GM19372 (cell line): ENCODE data around the gene BCO1.

Experiments
- ATAC-seq: cut with Tn5 transposase; IDR thresholded peaks from one replicate; pipeline ENCODE4 v1.9.1; 2021; ENCODE audit warnings: mild to moderate bottlenecking, low read depth, moderate library complexity; ENCODE audit not compliant: unreplicated experiment

BCO1 gene

GRCh38 chr16:81273223-81273950 is 34.9 kb downstream of the BCO1 start:
- ATAC-seq, result no peak

- ATAC-seq, result no peak
Measured at GRCh38 chr16:81275064-81275532, 36.6 kb downstream of the BCO1 start.

GRCh38 chr16:81275795-81276194 is 37.3 kb downstream of the BCO1 start:
- no peak for ATAC-seq

- no peak for ATAC-seq
Measured at GRCh38 chr16:81276323-81276722, 37.8 kb downstream of the BCO1 start.

- no peak for ATAC-seq
Measured at GRCh38 chr16:81277541-81278080, 39.1 kb downstream of the BCO1 start.

- no peak for ATAC-seq
Measured at GRCh38 chr16:81278526-81278925, 40.0 kb downstream of the BCO1 start.

GRCh38 chr16:81279392-81279791 is 40.9 kb downstream of the BCO1 start:
- ATAC-seq, result no peak

GRCh38 chr16:81280393-81280792 is 41.9 kb downstream of the BCO1 start:
- no peak for ATAC-seq

- no peak for ATAC-seq
Measured at GRCh38 chr16:81283044-81283443, 44.6 kb downstream of the BCO1 start.

GRCh38 chr16:81284995-81285600 is 46.6 kb downstream of the BCO1 start:
- no peak for ATAC-seq

- no peak for ATAC-seq
Measured at GRCh38 chr16:81286190-81286589, 47.7 kb downstream of the BCO1 start.

- no peak for ATAC-seq
Measured at GRCh38 chr16:81291117-81291516, 52.6 kb downstream of the BCO1 start.

- ATAC-seq, result no peak
Measured at GRCh38 chr16:81292936-81293335, 54.4 kb downstream of the BCO1 start.

- no peak for ATAC-seq
Measured at GRCh38 chr16:81293909-81294802, 55.7 kb downstream of the BCO1 start.

GRCh38 chr16:81296631-81297030 is 58.1 kb downstream of the BCO1 start:
- no peak for ATAC-seq

GRCh38 chr16:81307770-81308169 is 69.3 kb downstream of the BCO1 start:
- ATAC-seq, result no peak

- ATAC-seq, result no peak
Measured at GRCh38 chr16:81310045-81310644, 71.7 kb downstream of the BCO1 start.

GRCh38 chr16:81311762-81312161 is 73.3 kb downstream of the BCO1 start:
- ATAC-seq, result no peak

GRCh38 chr16:81313701-81314602 is 75.5 kb downstream of the BCO1 start:
- ATAC-seq, result no peak
